ENCODE data around the gene C1QTNF8.

DNA sequence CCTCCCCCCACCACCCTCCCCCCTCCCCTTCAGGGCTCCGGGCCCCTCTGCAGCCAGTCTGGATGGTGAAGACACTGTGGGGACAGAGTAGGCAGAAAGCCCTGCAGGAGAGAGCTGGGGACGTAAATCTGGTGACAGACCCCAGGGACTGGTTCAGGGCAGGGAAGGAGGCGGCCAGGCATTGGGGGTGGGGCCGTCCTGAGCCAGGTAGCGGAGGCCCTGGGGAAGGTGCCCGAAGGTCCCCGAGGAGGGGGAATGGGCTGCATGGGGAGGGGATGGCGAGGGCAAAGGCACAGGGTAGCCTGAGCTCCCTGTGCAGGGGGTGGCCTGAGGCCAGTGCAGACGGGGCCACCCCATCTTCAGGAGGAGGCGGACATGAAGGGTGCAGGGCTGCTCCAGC lies 30.5 kb upstream of the C1QTNF8 start:
- no peak for TF ChIP-seq POLR2A (IDR thresholded peaks at IDR 0.05)
- TF ChIP-seq, protein P1, sequence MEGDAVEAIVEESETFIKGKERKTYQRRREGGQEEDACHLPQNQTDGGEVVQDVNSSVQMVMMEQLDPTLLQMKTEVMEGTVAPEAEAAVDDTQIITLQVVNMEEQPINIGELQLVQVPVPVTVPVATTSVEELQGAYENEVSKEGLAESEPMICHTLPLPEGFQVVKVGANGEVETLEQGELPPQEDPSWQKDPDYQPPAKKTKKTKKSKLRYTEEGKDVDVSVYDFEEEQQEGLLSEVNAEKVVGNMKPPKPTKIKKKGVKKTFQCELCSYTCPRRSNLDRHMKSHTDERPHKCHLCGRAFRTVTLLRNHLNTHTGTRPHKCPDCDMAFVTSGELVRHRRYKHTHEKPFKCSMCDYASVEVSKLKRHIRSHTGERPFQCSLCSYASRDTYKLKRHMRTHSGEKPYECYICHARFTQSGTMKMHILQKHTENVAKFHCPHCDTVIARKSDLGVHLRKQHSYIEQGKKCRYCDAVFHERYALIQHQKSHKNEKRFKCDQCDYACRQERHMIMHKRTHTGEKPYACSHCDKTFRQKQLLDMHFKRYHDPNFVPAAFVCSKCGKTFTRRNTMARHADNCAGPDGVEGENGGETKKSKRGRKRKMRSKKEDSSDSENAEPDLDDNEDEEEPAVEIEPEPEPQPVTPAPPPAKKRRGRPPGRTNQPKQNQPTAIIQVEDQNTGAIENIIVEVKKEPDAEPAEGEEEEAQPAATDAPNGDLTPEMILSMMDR (IDR thresholded peaks at IDR 0.05): no peak

All from upper lobe of left lung (tissue), 4 donors.